Hepatocyte (in vitro differentiated cells): Measurements from ENCODE around the gene FADS6. TPM values are rescaled to one million over a fixed set of nuclear protein-coding genes. Genes with fewer than 3 reads are reported as not detected.

ENCODE experiments used
- DNase-seq: peaks from one replicate; pipeline ENCODE4 v3.0.0-alpha.2; 2016; ENCODE audit warnings: low spot score
- H2AFZ ChIP-seq: fragments of 200-600 bp; sonication (generic); 2 replicates; pipeline ENCODE4 v1.6.0; 2016; ENCODE audit warnings: antibody characterized with exemption, mild to moderate bottlenecking
- H3K27ac ChIP-seq: fragments of 200-600 bp; sonication (generic); 2 replicates; pipeline ENCODE4 v1.5.1; 2016; ENCODE audit warnings: mild to moderate bottlenecking
- H3K27me3 ChIP-seq: fragments of 200-600 bp; sonication (generic); 2 replicates; pipeline ENCODE4 v1.6.1; 2016
- H3K36me3 ChIP-seq: fragments of 200-600 bp; sonication (generic); replicated peaks from 2 replicates; pipeline ENCODE4 v1.5.1; 2016; ENCODE audit warnings: low read depth; ENCODE audit not compliant: insufficient read depth
- H3K4me1 ChIP-seq: fragments of 200-600 bp; sonication (generic); 2 replicates; pipeline ENCODE4 v1.5.1; 2016; ENCODE audit warnings: mild to moderate bottlenecking, moderate library complexity; ENCODE audit not compliant: insufficient read depth
- H3K4me2 ChIP-seq: fragments of 200-600 bp; sonication (generic); 2 replicates; pipeline ENCODE4 v1.6.0; 2016
- H3K4me3 ChIP-seq: fragments of 200-600 bp; sonication (generic); 2 replicates; pipeline ENCODE4 v1.5.1; 2016; ENCODE audit warnings: mild to moderate bottlenecking
- H3K79me2 ChIP-seq: fragments of 200-600 bp; sonication (generic); 2 replicates; pipeline ENCODE4 v1.6.0; 2017; ENCODE audit warnings: mild to moderate bottlenecking
- H3K9me2 ChIP-seq: fragments of 200-600 bp; sonication (generic); replicated peaks from 2 replicates; pipeline ENCODE4 v1.6.0; 2017; ENCODE audit warnings: mild to moderate bottlenecking; ENCODE audit not compliant: insufficient read depth
- H3K9me3 ChIP-seq: fragments of 200-600 bp; sonication (generic); 2 replicates; pipeline ENCODE4 v1.5.1; 2016; ENCODE audit warnings: low read depth, mild to moderate bottlenecking
- H4K20me1 ChIP-seq: fragments of 200-600 bp; sonication (generic); 2 replicates; pipeline ENCODE4 v1.6.0; 2016; ENCODE audit warnings: mild to moderate bottlenecking; ENCODE audit not compliant: insufficient read depth, poor library complexity, severe bottlenecking
- CTCF ChIP-seq: fragments of 200-600 bp; sonication (generic); IDR thresholded peaks from 2 replicates; pipeline ENCODE4 v1.5.1; 2016; ENCODE audit warnings: antibody characterized with exemption, mild to moderate bottlenecking; ENCODE audit not compliant: poor library complexity
- EZH2 ChIP-seq: fragments of 200-600 bp; sonication (generic); IDR thresholded peaks from 2 replicates; pipeline ENCODE4 v1.6.1; 2016; ENCODE audit warnings: antibody characterized with exemption, mild to moderate bottlenecking, borderline replicate concordance
- EZH2phosphoT487 ChIP-seq: fragments of 200-600 bp; sonication (generic); IDR thresholded peaks from one replicate; pipeline ENCODE4 v1.6.1; 2018; ENCODE audit warnings: antibody characterized with exemption, mild to moderate bottlenecking, low read depth, moderate library complexity; ENCODE audit not compliant: unreplicated experiment, severe bottlenecking
- WGBS: methylation state at CpG from one replicate; pipeline ENCODE4 v1.1.6; 2016; ENCODE audit warnings: low lambda C conversion rate; ENCODE audit errors: missing lambda C conversion rate; 5-methylcytosine and 5-hydroxymethylcytosine counted together
- polyA plus RNA-seq: library from polyadenylated mRNA; unstranded; fragments of >200 nt; fragmentation: Nextera tagmentation; extraction: Ambion mirVana; gene quantifications from 2 replicates; pipeline ENCODE4 v1.2.1, GENCODE V29; 2016
- total RNA-seq: library from RNA; depleted of rRNA; stranded (reverse); fragments of >200 nt; gene quantifications from 2 replicates; pipeline ENCODE4 v1.2.3, GENCODE V29; 2014

The FADS6 gene
- total and polyA plus RNA-seq, 2 experiments from 2014 or later = 4.2 to 4.3 TPM

- Histone ChIP-seq H3K27ac (no peak overlapping the region), H3K36me3 (no peaks in the 10 kb centered on the region), H3K9me2 (no peaks in the 10 kb centered on the region), H3K4me3 (no peak overlapping the region), H3K9me3 (no peaks in the 10 kb centered on the region), H3K79me2 (no peaks in the 10 kb centered on the region), H2AFZ (no peak overlapping the region), H3K4me1 (no peaks in the 10 kb centered on the region), H3K27me3 (no peaks in the 10 kb centered on the region), H4K20me1 (no peaks in the 10 kb centered on the region), H3K4me2 (no peak overlapping the region)
- 84% methylated on average over 20 of the region's 22 CpGs for WGBS
- DNase-seq = no peak
- no peak for TF ChIP-seq EZH2
These were observed 61.8 kb downstream of the FADS6 start for GRCh38 chr17:74831444-74832146.

GRCh38 chr17:74830861-74831260, 62.6 kb downstream of the FADS6 start:
- TF ChIP-seq EZH2phosphoT487 = no peak
- no peak for TF ChIP-seq EZH2
- no peak for TF ChIP-seq CTCF
- H3K27me3 ChIP-seq = no peaks in the 10 kb centered on the region
- no peaks in the 10 kb centered on the region for H3K4me1 ChIP-seq
- H3K36me3 ChIP-seq = no peaks in the 10 kb centered on the region
- 93% methylated on average over 19 of the region's 19 CpGs for WGBS
- no peaks in the 10 kb centered on the region for H3K9me2 ChIP-seq
- H2AFZ ChIP-seq = no peak overlapping the region
- no peaks in the 10 kb centered on the region for H3K79me2 ChIP-seq
- no peak overlapping the region for H3K4me2 ChIP-seq
- H4K20me1 ChIP-seq = no peaks in the 10 kb centered on the region
- H3K4me3 ChIP-seq = no peak overlapping the region
- no peaks in the 10 kb centered on the region for H3K9me3 ChIP-seq
- H3K27ac ChIP-seq = no peak overlapping the region
- no peak for DNase-seq

GRCh38 chr17:74827800-74828199, 65.6 kb downstream of the FADS6 start:
- no peak for DNase-seq
- no peaks in the 10 kb centered on the region for H3K79me2 ChIP-seq
- H3K4me1 ChIP-seq = no peaks in the 10 kb centered on the region
- no peak overlapping the region for H3K27ac ChIP-seq
- WGBS = 92% methylated on average over 11 of the region's 11 CpGs
- no peak overlapping the region for H3K4me3 ChIP-seq
- no peaks in the 10 kb centered on the region for H3K9me3 ChIP-seq
- no peak overlapping the region for H2AFZ ChIP-seq
- no peak for TF ChIP-seq EZH2
- no peak for TF ChIP-seq EZH2phosphoT487
- no peak for TF ChIP-seq CTCF
- H3K9me2 ChIP-seq = no peaks in the 10 kb centered on the region
- no peaks in the 10 kb centered on the region for H3K36me3 ChIP-seq
- no peaks in the 10 kb centered on the region for H3K27me3 ChIP-seq
- no peaks in the 10 kb centered on the region for H4K20me1 ChIP-seq
- no peak overlapping the region for H3K4me2 ChIP-seq

Other genes with a start within 250 kb of the FADS6 start
- gene CD300LF, start 180.7 kb downstream of the FADS6 start, total RNA-seq = 0.32 TPM in 1 of 2 replicates, not detected in the other
- gene CD300LF, start 180.7 kb downstream of the FADS6 start, polyA plus RNA-seq = 0.44 and 0.85 TPM in 2 replicates
- 5.9 and 6.1 TPM in 2 replicates for gene RAB37, start 156.4 kb downstream of the FADS6 start, total RNA-seq
- gene RAB37, start 156.4 kb downstream of the FADS6 start, polyA plus RNA-seq = 7.0 and 11.8 TPM in 2 replicates
- 263 and 269 TPM in 2 replicates for gene NHERF1, start 145.0 kb downstream of the FADS6 start, total RNA-seq
- gene NHERF1, start 145.0 kb downstream of the FADS6 start, polyA plus RNA-seq = 712 and 763 TPM in 2 replicates
- 28.6 and 29.2 TPM in 2 replicates for gene NAT9, start 117.3 kb downstream of the FADS6 start, total RNA-seq
- gene NAT9, start 117.3 kb downstream of the FADS6 start, polyA plus RNA-seq = 34.8 and 62.9 TPM in 2 replicates
- not detected in 2 replicates for gene GRIN2C, start 33.7 kb downstream of the FADS6 start, total RNA-seq
- 0.13 and 0.27 TPM in 2 replicates for gene GRIN2C, start 33.7 kb downstream of the FADS6 start, polyA plus RNA-seq
- 9.3 and 12.2 TPM in 2 replicates for gene FDXR, start 20.6 kb downstream of the FADS6 start, total RNA-seq
- 14.2 and 17.8 TPM in 2 replicates for gene FDXR, start 20.6 kb downstream of the FADS6 start, polyA plus RNA-seq
- 0.48 and 1.6 TPM in 2 replicates for gene USH1G, start 29.6 kb upstream of the FADS6 start, total RNA-seq
- 0.46 and 0.65 TPM in 2 replicates for gene USH1G, start 29.6 kb upstream of the FADS6 start, polyA plus RNA-seq
- 0.16 and 1.1 TPM in 2 replicates for gene OTOP2, start 30.6 kb upstream of the FADS6 start, total RNA-seq
- gene OTOP2, start 30.6 kb upstream of the FADS6 start, polyA plus RNA-seq = 0.19 TPM in 1 of 2 replicates, not detected in the other
- gene OTOP3, start 42.3 kb upstream of the FADS6 start, total RNA-seq = 0.43 and 0.60 TPM in 2 replicates
- gene OTOP3, start 42.3 kb upstream of the FADS6 start, polyA plus RNA-seq = not detected in 2 replicates
- 13.2 and 15.3 TPM in 2 replicates for gene HID1, start 79.1 kb upstream of the FADS6 start, total RNA-seq
- gene HID1, start 79.1 kb upstream of the FADS6 start, polyA plus RNA-seq = 43.4 and 55.5 TPM in 2 replicates
- 12.8 and 16.4 TPM in 2 replicates for gene CDR2L, start 94.0 kb upstream of the FADS6 start, total RNA-seq
- gene CDR2L, start 94.0 kb upstream of the FADS6 start, polyA plus RNA-seq = 14.6 and 17.0 TPM in 2 replicates
- 39.3 and 49.5 TPM in 2 replicates for gene MRPL58, start 119.0 kb upstream of the FADS6 start, total RNA-seq
- gene MRPL58, start 119.0 kb upstream of the FADS6 start, polyA plus RNA-seq = 29.8 and 39.3 TPM in 2 replicates
- gene ATP5PD, start 153.3 kb upstream of the FADS6 start, total RNA-seq = 246 and 296 TPM in 2 replicates
- 307 and 332 TPM in 2 replicates for gene ATP5PD, start 153.3 kb upstream of the FADS6 start, polyA plus RNA-seq
- gene KCTD2, start 153.6 kb upstream of the FADS6 start, total RNA-seq = 17.5 and 19.1 TPM in 2 replicates
- gene KCTD2, start 153.6 kb upstream of the FADS6 start, polyA plus RNA-seq = 10.1 and 12.7 TPM in 2 replicates
- gene SLC16A5, start 194.3 kb upstream of the FADS6 start, total RNA-seq = 11.9 and 12.7 TPM in 2 replicates
- 12.8 and 15.8 TPM in 2 replicates for gene SLC16A5, start 194.3 kb upstream of the FADS6 start, polyA plus RNA-seq
- 2.6 and 3.5 TPM in 2 replicates for gene ARMC7, start 216.3 kb upstream of the FADS6 start, total RNA-seq
- 4.0 and 4.5 TPM in 2 replicates for gene ARMC7, start 216.3 kb upstream of the FADS6 start, polyA plus RNA-seq
- gene NT5C, start 238.1 kb upstream of the FADS6 start, total RNA-seq = 46.3 and 66.8 TPM in 2 replicates
- gene NT5C, start 238.1 kb upstream of the FADS6 start, polyA plus RNA-seq = 73.3 and 82.2 TPM in 2 replicates